Brain microvascular endothelial cell (primary cell): ENCODE measurements around the gene VPS25.

ENCODE experiments used
- DNase-seq: peaks from one replicate; pipeline ENCODE4 v3.0.0-alpha.2; 2020
- H3K27ac ChIP-seq: fragments of 250-450 bp; sonication (Bioruptor Pico); 2 replicates; pipeline ENCODE4 v1.5.1; 2020; ENCODE audit warnings: mild to moderate bottlenecking, moderate library complexity
- H3K27me3 ChIP-seq: fragments of 250-450 bp; sonication (Bioruptor Pico); replicated peaks from 2 replicates; pipeline ENCODE4 v1.5.1; 2020; ENCODE audit warnings: mild to moderate bottlenecking
- H3K36me3 ChIP-seq: fragments of 250-450 bp; sonication (Bioruptor Pico); replicated peaks from 2 replicates; pipeline ENCODE4 v1.5.1; 2020; ENCODE audit warnings: mild to moderate bottlenecking
- H3K4me3 ChIP-seq: 2 replicates; pipeline ENCODE4 v1.5.1; 2011; ENCODE audit warnings: low read depth, mild to moderate bottlenecking, control low read depth, low read length, moderate library complexity
- in situ Hi-C: cut with HindIII; loops from 2 replicates; pipeline ENCODE4 v1.10.0; 2017; ENCODE audit warnings: low sequenced_read_pairs, low pct_ligation_motif_present
- TF ChIP-seq, protein P1 (sequence below): IDR thresholded peaks from 2 replicates; pipeline ENCODE4 v1.5.1; 2011; ENCODE audit warnings: low read depth, mild to moderate bottlenecking, moderate library complexity, low read length, control low read depth, inconsistent platforms; ENCODE audit errors: missing control alignments

VPS25 gene

DNA sequence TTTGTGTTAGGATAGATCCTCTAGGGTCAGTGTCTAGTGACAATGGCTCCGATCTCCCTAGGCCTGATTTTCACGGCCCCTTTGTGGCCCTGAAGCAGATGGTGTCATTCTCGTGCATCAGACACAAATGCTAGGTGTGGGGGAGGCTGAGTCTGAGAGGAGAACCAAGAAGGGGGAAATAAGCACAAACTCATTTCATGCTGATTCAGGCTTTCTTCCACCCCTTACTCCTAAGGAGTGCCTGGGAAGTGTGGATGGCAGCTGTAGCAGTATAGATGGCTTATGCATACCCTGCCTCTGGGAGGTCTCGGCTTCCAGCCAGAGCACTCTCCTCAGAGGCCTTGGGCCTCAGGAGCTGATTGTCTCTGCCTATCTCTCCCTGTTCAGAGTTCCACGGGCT is 5.3 kb downstream of the VPS25 start:
- TF ChIP-seq, protein P1, sequence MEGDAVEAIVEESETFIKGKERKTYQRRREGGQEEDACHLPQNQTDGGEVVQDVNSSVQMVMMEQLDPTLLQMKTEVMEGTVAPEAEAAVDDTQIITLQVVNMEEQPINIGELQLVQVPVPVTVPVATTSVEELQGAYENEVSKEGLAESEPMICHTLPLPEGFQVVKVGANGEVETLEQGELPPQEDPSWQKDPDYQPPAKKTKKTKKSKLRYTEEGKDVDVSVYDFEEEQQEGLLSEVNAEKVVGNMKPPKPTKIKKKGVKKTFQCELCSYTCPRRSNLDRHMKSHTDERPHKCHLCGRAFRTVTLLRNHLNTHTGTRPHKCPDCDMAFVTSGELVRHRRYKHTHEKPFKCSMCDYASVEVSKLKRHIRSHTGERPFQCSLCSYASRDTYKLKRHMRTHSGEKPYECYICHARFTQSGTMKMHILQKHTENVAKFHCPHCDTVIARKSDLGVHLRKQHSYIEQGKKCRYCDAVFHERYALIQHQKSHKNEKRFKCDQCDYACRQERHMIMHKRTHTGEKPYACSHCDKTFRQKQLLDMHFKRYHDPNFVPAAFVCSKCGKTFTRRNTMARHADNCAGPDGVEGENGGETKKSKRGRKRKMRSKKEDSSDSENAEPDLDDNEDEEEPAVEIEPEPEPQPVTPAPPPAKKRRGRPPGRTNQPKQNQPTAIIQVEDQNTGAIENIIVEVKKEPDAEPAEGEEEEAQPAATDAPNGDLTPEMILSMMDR, result no peak
- in situ Hi-C loops, result no loop called here
- Histone ChIP-seq H3K36me3 (peaks cover 5% of the 10 kb centered on the region), H3K4me3 (no peak overlapping the region), H3K27me3 (no peaks in the 10 kb centered on the region), H3K27ac (no peak overlapping the region)
- no peak for DNase-seq

DNA sequence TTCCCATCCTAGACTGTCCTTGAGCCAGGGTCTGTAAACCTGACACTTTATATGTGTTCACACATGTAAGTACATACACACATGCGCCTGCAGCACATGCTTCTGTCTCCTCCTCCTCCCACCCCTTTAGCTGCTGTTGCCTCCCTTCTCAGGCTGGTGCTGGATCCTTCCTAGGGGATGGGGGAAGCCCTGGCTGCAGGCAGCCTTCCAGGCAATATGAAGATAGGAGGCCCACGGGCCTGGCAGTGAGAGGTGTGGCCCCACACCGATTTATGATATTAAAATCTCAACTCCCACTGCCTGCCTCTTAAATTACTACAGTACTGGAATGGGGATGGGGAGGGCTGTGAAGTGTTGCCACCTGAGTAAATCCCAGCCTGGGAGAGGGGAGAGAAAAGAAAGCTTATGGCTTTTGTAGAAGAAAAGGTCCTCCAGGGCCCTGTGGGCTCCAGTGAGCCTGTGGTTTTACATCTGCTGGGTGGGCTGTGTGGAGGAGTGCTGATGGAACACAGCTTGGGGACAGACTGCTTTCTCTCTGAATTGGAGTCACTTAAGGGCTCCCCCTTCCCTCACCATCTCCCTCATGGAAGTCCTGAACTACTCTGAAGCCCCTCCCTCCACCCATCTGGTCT is 6.2 kb downstream of the VPS25 start:
- no peak for DNase-seq
- H3K36me3 ChIP-seq, result peaks cover 5% of the 10 kb centered on the region
- no peaks in the 10 kb centered on the region for H3K27me3 ChIP-seq
- in situ Hi-C loops, result no loop called here
- H3K4me3 ChIP-seq, result no peak overlapping the region
- no peak overlapping the region for H3K27ac ChIP-seq
- TF ChIP-seq, protein P1, result no peak

DNA sequence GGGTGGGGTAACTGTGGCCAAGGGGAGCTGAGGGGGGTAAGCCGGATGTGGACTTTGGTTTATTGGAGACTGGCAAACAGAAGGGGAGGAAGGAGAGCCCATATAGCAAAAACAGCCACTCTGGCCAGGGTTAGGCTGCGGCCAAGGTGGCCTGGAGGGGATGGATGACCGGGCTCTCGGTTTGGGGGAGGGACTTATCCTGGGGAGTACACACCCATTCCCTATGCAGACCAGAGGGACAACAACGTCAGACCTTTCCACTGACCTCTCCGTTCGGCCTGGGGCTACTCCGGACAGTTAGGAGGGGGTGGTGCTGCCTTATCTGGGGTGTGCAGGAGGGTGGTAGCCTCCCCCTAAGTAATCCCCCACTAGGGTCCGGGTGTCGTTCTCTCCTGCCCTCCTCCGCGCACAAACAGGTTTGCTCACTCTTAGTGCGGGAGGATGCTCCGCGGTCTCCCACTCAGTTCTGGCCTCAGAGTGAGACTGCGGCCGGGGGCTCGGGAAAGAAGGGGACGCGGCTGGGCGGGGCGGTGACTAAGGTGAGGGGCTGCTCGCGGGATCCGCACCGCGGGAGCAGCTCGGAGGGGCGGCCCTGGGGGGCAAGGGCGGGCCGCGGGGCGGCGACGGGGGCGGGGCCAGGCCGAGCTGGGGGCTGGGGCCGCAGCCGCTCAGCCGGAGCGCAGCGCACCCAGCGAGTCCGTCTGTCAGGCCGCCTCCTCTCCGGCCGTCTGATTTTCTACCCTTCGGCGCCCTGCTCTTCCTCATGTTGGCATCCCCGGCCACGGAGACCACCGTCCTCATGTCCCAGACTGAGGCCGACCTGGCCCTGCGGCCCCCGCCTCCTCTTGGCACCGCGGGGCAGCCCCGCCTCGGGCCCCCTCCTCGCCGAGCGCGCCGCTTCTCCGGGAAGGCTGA is 6.9 kb downstream of the VPS25 start, which contains the start of gene WNK4:
WNK4 (plus strand) TSS at position 675 of the 915 bp plus-strand sequence; CDS start at position 764, 89 bp downstream.
- TF ChIP-seq, protein P1, result no peak
- H3K4me3 ChIP-seq, result peak within 1 kb of the TSS; percentile 60
- H3K36me3 ChIP-seq, result peaks cover 5% of the 10 kb centered on the region
- DNase-seq, result no peak
- H3K27ac ChIP-seq, result no peak within 1 kb of the TSS
- in situ Hi-C loops, result no loop called here
- H3K27me3 ChIP-seq, result no peaks in the 10 kb centered on the region

DNA sequence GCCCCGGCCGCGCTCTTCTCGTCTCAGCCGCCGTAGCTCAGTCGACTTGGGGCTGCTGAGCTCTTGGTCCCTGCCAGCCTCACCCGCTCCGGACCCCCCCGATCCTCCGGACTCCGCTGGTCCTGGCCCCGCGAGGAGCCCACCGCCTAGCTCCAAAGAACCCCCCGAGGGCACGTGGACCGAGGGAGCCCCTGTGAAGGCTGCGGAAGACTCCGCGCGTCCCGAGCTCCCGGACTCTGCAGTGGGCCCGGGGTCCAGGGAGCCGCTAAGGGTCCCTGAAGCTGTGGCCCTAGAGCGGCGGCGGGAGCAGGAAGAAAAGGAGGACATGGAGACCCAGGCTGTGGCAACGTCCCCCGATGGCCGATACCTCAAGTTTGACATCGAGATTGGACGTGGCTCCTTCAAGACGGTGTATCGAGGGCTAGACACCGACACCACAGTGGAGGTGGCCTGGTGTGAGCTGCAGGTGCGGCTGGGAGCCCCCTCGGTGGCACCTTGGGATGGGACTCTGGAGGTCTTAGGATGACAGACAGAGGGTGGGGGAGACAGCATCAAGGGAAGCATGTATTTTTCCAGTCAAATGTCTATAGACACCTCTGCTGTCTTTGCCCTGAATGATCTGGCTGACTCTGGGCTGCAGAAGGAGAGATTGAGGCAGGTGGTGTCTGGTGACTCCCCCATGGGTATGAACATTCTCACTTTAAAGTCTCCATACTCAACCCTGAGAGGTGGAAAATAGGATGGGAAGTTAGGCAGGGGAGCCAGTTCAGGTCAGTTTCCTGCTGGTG is 7.8 kb downstream of the VPS25 start:
- TF ChIP-seq, protein P1, result no peak
- Histone ChIP-seq H3K27ac (no peak overlapping the region), H3K36me3 (peaks cover 5% of the 10 kb centered on the region), H3K27me3 (no peaks in the 10 kb centered on the region), H3K4me3 (peak overlapping the region; percentile 60)
- in situ Hi-C loops, result no loop called here
- DNase-seq, result no peak

DNA sequence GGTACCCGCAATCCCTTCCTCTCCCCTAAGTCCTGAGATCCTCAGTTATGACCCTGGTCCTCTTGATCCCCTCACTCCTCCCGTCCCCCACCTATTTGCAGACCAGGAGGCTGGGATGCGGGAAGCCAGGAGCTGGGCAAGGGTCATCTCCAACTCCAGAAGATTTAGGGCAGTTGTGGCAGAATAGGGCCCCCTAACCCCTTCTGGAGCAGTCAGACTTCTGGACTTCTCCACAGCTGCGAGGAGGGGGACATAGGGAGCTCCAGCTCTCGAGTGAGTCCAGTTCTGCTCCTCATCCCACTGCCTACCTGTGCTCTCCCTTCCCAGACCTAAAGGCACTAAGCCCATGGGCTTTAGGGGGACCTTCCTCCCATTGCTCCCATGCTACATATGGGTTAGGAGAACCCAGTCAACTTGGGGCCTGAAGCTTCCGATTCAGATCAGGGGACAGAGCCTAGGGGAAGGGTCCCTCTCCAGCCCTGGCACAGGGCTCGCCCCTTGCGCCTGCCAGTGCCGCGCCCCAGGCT is 8.5 kb downstream of the VPS25 start:
- Histone ChIP-seq H3K27me3 (no peaks in the 10 kb centered on the region), H3K36me3 (peaks cover 5% of the 10 kb centered on the region)

More for the DNA sequence above, 8.5 kb downstream of the VPS25 start:
- in situ Hi-C loops, result no loop called here
- no peak for DNase-seq
- TF ChIP-seq, protein P1, result no peak
- Histone ChIP-seq H3K27ac (no peak overlapping the region), H3K4me3 (peak overlapping the region; percentile 60)
